IMR-90 (cell line): ENCODE data around the gene KRTAP10-5.
"Not testable (repeated sequence)": the region's sequence is repeated elsewhere in the genome, so short reads cannot be mapped to it uniquely, and the experiment has no call there.

Source experiments
- BHLHE40 ChIP-seq: fragments of 150-350 bp; IDR thresholded peaks from 2 replicates; pipeline ENCODE4 v1.6.1; 2016; ENCODE audit warnings: mild to moderate bottlenecking, low read depth, low read length
- CEBPB ChIP-seq: IDR thresholded peaks from 2 replicates; pipeline ENCODE4 v1.6.1; 2012; ENCODE audit warnings: low read depth, low read length, improper control_type of control experiment
- CHD1 ChIP-seq: IDR thresholded peaks from 2 replicates; pipeline ENCODE4 v1.6.1; 2012; ENCODE audit warnings: low read depth, low read length, improper control_type of control experiment
- CTCF ChIP-seq: conservative IDR thresholded peaks from 2 replicates; pipeline ENCODE4 v1.5.1; 2012; ENCODE audit warnings: mild to moderate bottlenecking, low read depth, low read length, improper control_type of control experiment
- FOS ChIP-seq: fragments of 150-350 bp; IDR thresholded peaks from 2 replicates; pipeline ENCODE4 v1.6.1; 2016; ENCODE audit warnings: low read depth, low read length
- MAZ ChIP-seq: IDR thresholded peaks from 2 replicates; pipeline ENCODE4 v1.6.1; 2012; ENCODE audit warnings: low read depth, mild to moderate bottlenecking, low read length, improper control_type of control experiment, moderate library complexity, borderline replicate concordance
- POLR2A ChIP-seq: IDR thresholded peaks from 2 replicates; pipeline ENCODE4 v1.6.1; 2012; ENCODE audit warnings: mild to moderate bottlenecking, low read depth, low read length
- RAD21 ChIP-seq: IDR thresholded peaks from 2 replicates; pipeline ENCODE4 v1.6.1; 2012; ENCODE audit warnings: low read length, improper control_type of control experiment
- RFX5 ChIP-seq: IDR thresholded peaks from 2 replicates; pipeline ENCODE4 v1.8.0; 2012; ENCODE audit warnings: low read depth, mild to moderate bottlenecking, low read length, moderate library complexity
- SMC3 ChIP-seq: fragments of 150-350 bp; IDR thresholded peaks from 2 replicates; pipeline ENCODE4 v1.6.1; 2016; ENCODE audit warnings: low read depth, mild to moderate bottlenecking, antibody characterized with exemption, low read length, moderate library complexity

- not testable (repeated sequence) for TF ChIP-seq CTCF, POLR2A, MAZ, SMC3, CEBPB, FOS, BHLHE40, RFX5, CHD1, RAD21
Observed at GRCh38 chr21:44558329-44558675, 22.1 kb downstream of the KRTAP10-5 start.
